Neural cell (in vitro differentiated cells): ENCODE results near the gene SLC6A8. TPM values are rescaled to one million over a fixed set of nuclear protein-coding genes. Genes with fewer than 3 reads are reported as not detected.

Experiments used
- H2AFZ ChIP-seq: fragments of 200-600, 300-800 bp; sonication (generic), shearing (Covaris generic); 2 replicates; pipeline ENCODE4 v1.6.0; 2014; ENCODE audit warnings: low read depth, mild to moderate bottlenecking, antibody characterized with exemption, low read length, moderate library complexity
- H3F3A ChIP-seq: fragments of 200-600 bp; shearing (Covaris generic); 2 replicates; pipeline ENCODE4 v1.6.1; 2016; ENCODE audit warnings: mild to moderate bottlenecking, moderate library complexity, mixed read lengths, antibody characterized with exemption, low read length; ENCODE audit not compliant: insufficient read depth, poor library complexity, severe bottlenecking
- H3K27ac ChIP-seq: fragments of 200-600, 300-800 bp; sonication (generic), shearing (Covaris generic); 2 replicates; pipeline ENCODE4 v1.5.1; 2014; ENCODE audit warnings: mild to moderate bottlenecking, low read length, moderate library complexity
- H3K27me3 ChIP-seq: fragments of 300-800, 200-600 bp; sonication (generic), shearing (Covaris generic); 2 replicates; pipeline ENCODE4 v1.6.0; 2014; ENCODE audit warnings: mild to moderate bottlenecking, low read depth, low read length, moderate library complexity; ENCODE audit not compliant: insufficient read depth
- H3K36me3 ChIP-seq: fragments of 300-800, 200-600 bp; sonication (generic), shearing (Covaris generic); 2 replicates; pipeline ENCODE4 v1.5.1; 2014; ENCODE audit warnings: mild to moderate bottlenecking, antibody characterized with exemption, low read length, moderate library complexity; ENCODE audit not compliant: insufficient read depth
- H3K4me2 ChIP-seq: fragments of 300-800, 200-600 bp; sonication (generic), shearing (Covaris generic); 2 replicates; pipeline ENCODE4 v1.6.0; 2014; ENCODE audit warnings: mild to moderate bottlenecking, low read length
- H3K4me3 ChIP-seq: fragments of 300-800, 200-600 bp; sonication (generic), shearing (Covaris generic); 2 replicates; pipeline ENCODE4 v1.5.1; 2014; ENCODE audit warnings: mild to moderate bottlenecking, low read length, moderate library complexity
- H3K79me2 ChIP-seq: fragments of 200-600 bp; shearing (Covaris generic); replicated peaks from 2 replicates; pipeline ENCODE4 v1.6.0; 2014; ENCODE audit warnings: mild to moderate bottlenecking, low read length, moderate library complexity; ENCODE audit not compliant: insufficient read depth
- H3K9ac ChIP-seq: fragments of 300-800, 200-600 bp; sonication (generic), shearing (Covaris generic); 2 replicates; pipeline ENCODE4 v1.6.1; 2016; ENCODE audit warnings: mild to moderate bottlenecking, low read length, mixed read lengths
- H3K9me2 ChIP-seq: fragments of 200-600 bp; shearing (Covaris generic); 2 replicates; pipeline ENCODE4 v1.6.1; 2016; ENCODE audit warnings: mild to moderate bottlenecking, low read length, mixed read lengths; ENCODE audit not compliant: insufficient read depth
- H3K9me3 ChIP-seq: fragments of 200-600, 300-800 bp; sonication (generic), shearing (Covaris generic); 2 replicates; pipeline ENCODE4 v1.6.1; 2016; ENCODE audit warnings: mild to moderate bottlenecking, mixed run types, low read length, moderate library complexity, mixed read lengths
- H4K20me1 ChIP-seq: fragments of 200-600 bp; shearing (Covaris generic); 2 replicates; pipeline ENCODE4 v1.6.1; 2016; ENCODE audit warnings: mild to moderate bottlenecking, mixed run types; ENCODE audit not compliant: insufficient read depth
- EP300 ChIP-seq: fragments of 450-650 bp; conservative IDR thresholded peaks from 2 replicates; pipeline ENCODE4 v1.6.1; 2014; ENCODE audit warnings: antibody characterized with exemption, mild to moderate bottlenecking, moderate library complexity; ENCODE audit not compliant: poor library complexity, severe bottlenecking
- EZH2 ChIP-seq: fragments of 200-600, 300-800 bp; shearing (Covaris generic), sonication (generic); IDR thresholded peaks from 2 replicates; pipeline ENCODE4 v1.6.1; 2014; ENCODE audit warnings: antibody characterized with exemption, low read length, borderline replicate concordance, mild to moderate bottlenecking; ENCODE audit not compliant: insufficient read depth, poor library complexity, severe bottlenecking
- MXI1 ChIP-seq: fragments of 450-650 bp; conservative IDR thresholded peaks from 2 replicates; pipeline ENCODE4 v1.6.1; 2014; ENCODE audit warnings: antibody characterized with exemption, mild to moderate bottlenecking; ENCODE audit not compliant: poor library complexity, severe bottlenecking
- POLR2AphosphoS5 ChIP-seq: IDR thresholded peaks from 2 replicates; pipeline ENCODE4 v1.6.1; 2012
- RAD21 ChIP-seq: fragments of 450-650 bp; conservative IDR thresholded peaks from 2 replicates; pipeline ENCODE4 v1.6.1; 2014; ENCODE audit warnings: antibody characterized with exemption, mild to moderate bottlenecking, moderate library complexity
- TAF1 ChIP-seq: IDR thresholded peaks from 2 replicates; pipeline ENCODE4 v1.6.1; 2012; ENCODE audit warnings: low read depth
- polyA minus RNA-seq: library from RNA; depleted of rRNA, polyadenylated mRNA; stranded (reverse); fragments of >200 nt; gene quantifications from 2 replicates; pipeline ENCODE4 v1.2.3, GENCODE V29; 2014
- polyA plus RNA-seq: library from polyadenylated mRNA; depleted of rRNA; stranded (reverse); fragments of >200 nt; gene quantifications from 2 replicates; pipeline ENCODE4 v1.2.3, GENCODE V29; 2014
- TF ChIP-seq, protein P1 (sequence below): IDR thresholded peaks from 2 replicates; pipeline ENCODE4 v1.6.1; 2012; ENCODE audit warnings: borderline replicate concordance
- TF ChIP-seq, protein P2 (sequence below): fragments of 450-650 bp; IDR thresholded peaks from 2 replicates; pipeline ENCODE4 v1.5.1; 2014; ENCODE audit warnings: antibody characterized with exemption, mild to moderate bottlenecking, moderate library complexity; ENCODE audit not compliant: poor library complexity, severe bottlenecking

SLC6A8 gene
- 36.4 and 62.4 TPM in 2 replicates for polyA plus RNA-seq
- polyA minus RNA-seq = 37.7 and 42.1 TPM in 2 replicates

DNA sequence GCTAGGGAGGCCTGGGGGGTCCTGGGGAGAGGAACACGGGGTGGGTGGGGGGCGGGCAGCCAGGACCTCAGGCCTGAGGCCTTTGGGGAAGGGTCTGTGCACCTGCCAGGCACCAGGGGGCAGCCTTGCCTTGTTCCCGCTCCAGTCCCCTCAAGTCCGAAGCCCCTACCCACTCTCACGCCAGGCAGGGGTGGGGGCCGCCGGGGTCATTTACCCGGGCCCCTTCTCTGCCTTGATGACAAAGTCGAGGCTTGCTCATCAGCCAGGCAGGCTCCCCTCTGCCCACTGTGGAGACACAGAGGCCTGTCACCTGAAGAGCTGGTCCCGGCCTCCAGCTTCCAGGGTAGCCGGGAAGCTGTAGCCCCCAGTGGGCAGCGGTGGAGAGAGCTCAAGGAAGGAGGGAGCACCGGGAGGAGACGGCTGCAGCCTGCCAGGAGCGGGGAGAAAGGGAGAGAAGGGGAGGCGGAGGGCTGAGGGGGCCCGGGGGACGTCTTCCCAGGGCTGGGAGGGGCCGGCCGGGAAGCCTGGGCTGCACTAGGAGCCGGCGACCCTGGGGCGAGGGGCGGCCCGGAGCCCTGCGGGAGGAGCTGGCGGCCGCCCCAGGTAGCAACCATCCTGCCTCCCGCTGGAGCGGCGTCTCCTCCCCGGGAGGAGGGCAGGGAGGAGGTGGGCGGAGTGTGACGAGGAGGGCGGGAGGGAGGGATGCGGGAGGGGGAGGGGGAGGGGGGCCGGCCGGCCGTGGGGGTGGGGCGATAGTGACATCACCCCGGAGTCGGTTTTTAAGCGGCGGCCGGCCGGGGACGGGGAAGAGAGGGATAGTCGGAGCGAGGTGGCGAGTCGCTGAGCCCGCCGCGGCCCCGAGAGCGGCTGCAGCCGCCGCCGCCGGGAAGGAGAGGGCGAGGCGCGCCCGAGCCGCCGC lies at the start of gene SLC6A8:
Gene SLC6A8 (plus strand): TSS at position 806 of the 919 bp plus-strand sequence. CDS start 649 bp downstream, outside the sequence.
- Histone ChIP-seq H3K79me2 (peaks cover 9% of the 10 kb centered on the region), H3K9ac (peak within 1 kb of the TSS; percentile 85), H3K27me3 (no peaks in the 10 kb centered on the region), H3K9me2 (no peaks in the 10 kb centered on the region), H3F3A (no peaks in the 10 kb centered on the region), H3K4me3 (peak within 1 kb of the TSS; percentile 67), H2AFZ (no peak within 1 kb of the TSS), H3K4me2 (no peak within 1 kb of the TSS), H3K27ac (peak within 1 kb of the TSS; percentile 83), H4K20me1 (peaks cover 4% of the 10 kb centered on the region), H3K36me3 (no peaks in the 10 kb centered on the region), H3K9me3 (no peaks in the 10 kb centered on the region)
- no peak for TF ChIP-seq EP300
- no peak for TF ChIP-seq TAF1
- TF ChIP-seq, protein P1, sequence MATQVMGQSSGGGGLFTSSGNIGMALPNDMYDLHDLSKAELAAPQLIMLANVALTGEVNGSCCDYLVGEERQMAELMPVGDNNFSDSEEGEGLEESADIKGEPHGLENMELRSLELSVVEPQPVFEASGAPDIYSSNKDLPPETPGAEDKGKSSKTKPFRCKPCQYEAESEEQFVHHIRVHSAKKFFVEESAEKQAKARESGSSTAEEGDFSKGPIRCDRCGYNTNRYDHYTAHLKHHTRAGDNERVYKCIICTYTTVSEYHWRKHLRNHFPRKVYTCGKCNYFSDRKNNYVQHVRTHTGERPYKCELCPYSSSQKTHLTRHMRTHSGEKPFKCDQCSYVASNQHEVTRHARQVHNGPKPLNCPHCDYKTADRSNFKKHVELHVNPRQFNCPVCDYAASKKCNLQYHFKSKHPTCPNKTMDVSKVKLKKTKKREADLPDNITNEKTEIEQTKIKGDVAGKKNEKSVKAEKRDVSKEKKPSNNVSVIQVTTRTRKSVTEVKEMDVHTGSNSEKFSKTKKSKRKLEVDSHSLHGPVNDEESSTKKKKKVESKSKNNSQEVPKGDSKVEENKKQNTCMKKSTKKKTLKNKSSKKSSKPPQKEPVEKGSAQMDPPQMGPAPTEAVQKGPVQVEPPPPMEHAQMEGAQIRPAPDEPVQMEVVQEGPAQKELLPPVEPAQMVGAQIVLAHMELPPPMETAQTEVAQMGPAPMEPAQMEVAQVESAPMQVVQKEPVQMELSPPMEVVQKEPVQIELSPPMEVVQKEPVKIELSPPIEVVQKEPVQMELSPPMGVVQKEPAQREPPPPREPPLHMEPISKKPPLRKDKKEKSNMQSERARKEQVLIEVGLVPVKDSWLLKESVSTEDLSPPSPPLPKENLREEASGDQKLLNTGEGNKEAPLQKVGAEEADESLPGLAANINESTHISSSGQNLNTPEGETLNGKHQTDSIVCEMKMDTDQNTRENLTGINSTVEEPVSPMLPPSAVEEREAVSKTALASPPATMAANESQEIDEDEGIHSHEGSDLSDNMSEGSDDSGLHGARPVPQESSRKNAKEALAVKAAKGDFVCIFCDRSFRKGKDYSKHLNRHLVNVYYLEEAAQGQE = peak; percentile 34
- no peak for TF ChIP-seq MXI1
- no peak for TF ChIP-seq RAD21
- TF ChIP-seq POLR2AphosphoS5 = peak; percentile 68
- TF ChIP-seq, protein P2, sequence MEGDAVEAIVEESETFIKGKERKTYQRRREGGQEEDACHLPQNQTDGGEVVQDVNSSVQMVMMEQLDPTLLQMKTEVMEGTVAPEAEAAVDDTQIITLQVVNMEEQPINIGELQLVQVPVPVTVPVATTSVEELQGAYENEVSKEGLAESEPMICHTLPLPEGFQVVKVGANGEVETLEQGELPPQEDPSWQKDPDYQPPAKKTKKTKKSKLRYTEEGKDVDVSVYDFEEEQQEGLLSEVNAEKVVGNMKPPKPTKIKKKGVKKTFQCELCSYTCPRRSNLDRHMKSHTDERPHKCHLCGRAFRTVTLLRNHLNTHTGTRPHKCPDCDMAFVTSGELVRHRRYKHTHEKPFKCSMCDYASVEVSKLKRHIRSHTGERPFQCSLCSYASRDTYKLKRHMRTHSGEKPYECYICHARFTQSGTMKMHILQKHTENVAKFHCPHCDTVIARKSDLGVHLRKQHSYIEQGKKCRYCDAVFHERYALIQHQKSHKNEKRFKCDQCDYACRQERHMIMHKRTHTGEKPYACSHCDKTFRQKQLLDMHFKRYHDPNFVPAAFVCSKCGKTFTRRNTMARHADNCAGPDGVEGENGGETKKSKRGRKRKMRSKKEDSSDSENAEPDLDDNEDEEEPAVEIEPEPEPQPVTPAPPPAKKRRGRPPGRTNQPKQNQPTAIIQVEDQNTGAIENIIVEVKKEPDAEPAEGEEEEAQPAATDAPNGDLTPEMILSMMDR = peak; percentile 37

DNA sequence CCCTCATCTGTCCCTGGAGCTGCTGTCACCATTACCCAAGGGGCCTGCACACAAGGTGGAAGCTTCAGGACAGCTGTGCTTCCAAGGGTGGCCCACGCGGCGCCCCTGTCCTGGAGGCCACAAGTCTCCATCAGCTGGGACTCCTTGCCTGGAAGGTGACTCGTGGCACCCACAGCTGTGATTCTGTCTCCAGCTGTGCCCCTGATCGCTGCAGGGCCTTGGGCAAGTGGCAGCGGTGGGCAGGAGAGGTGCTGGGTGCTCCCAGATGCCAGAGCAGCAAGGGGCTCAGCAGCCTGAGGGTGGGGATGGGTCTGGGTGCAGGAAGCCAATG lies 49.7 kb upstream of the SLC6A8 start:
- Histone ChIP-seq H3K9me3 (no peaks in the 10 kb centered on the region), H3K27ac (no peak overlapping the region), H3K4me3 (no peak overlapping the region), H4K20me1 (no peaks in the 10 kb centered on the region), H2AFZ (no peak overlapping the region), H3F3A (no peaks in the 10 kb centered on the region), H3K9ac (no peak overlapping the region), H3K36me3 (no peaks in the 10 kb centered on the region), H3K27me3 (peaks cover 8% of the 10 kb centered on the region), H3K79me2 (no peaks in the 10 kb centered on the region), H3K4me2 (no peak overlapping the region), H3K9me2 (no peaks in the 10 kb centered on the region)
- TF ChIP-seq EZH2 (no peak), POLR2AphosphoS5 (no peak)
- TF ChIP-seq, protein P2 = no peak
